GM12878 (cell line): ENCODE measurements around the gene SMPDL3B. TPM values are rescaled to one million over a fixed set of nuclear protein-coding genes. Genes with fewer than 3 reads are reported as not detected.

Experiments used
- BHLHE40 ChIP-seq, 2 experiments: fragments of 450-650 bp in 1 of 2; IDR thresholded peaks; 2 replicates each; pipeline ENCODE4 v1.6.1; 2011 to 2017; ENCODE audit warnings: low read depth in 2 of 2, borderline replicate concordance in 1 of 2, improper control_type of control experiment in 1 of 2, low read length in 1 of 2, mild to moderate bottlenecking in 1 of 2
- CREM ChIP-seq: IDR thresholded peaks from 2 replicates; pipeline ENCODE4 v1.6.1; 2014; ENCODE audit warnings: antibody characterized with exemption, low read depth
- DPF2 ChIP-seq: fragments of 450-650 bp; IDR thresholded peaks from 2 replicates; pipeline ENCODE4 v1.6.1; 2017; ENCODE audit warnings: mild to moderate bottlenecking
- FOS ChIP-seq: IDR thresholded peaks from 3 replicates; pipeline ENCODE4 v1.6.1; 2011; ENCODE audit warnings: borderline replicate concordance; ENCODE audit not compliant: insufficient read length; ENCODE audit errors: extremely low read depth
- MLLT1 ChIP-seq: fragments of 450-650 bp; IDR thresholded peaks from 2 replicates; pipeline ENCODE4 v1.6.1; 2016; ENCODE audit warnings: mild to moderate bottlenecking
- NBN ChIP-seq: fragments of 450-650 bp; IDR thresholded peaks from 2 replicates; pipeline ENCODE4 v1.6.1; 2016
- NFYA ChIP-seq: IDR thresholded peaks from 2 replicates; pipeline ENCODE4 v1.6.1; 2011; ENCODE audit warnings: low read depth, mild to moderate bottlenecking, low read length, improper control_type of control experiment, borderline replicate concordance
- SMARCA5 ChIP-seq: fragments of 450-650 bp; IDR thresholded peaks from 2 replicates; pipeline ENCODE4 v1.6.1; 2017; ENCODE audit warnings: mild to moderate bottlenecking
- polyA plus RNA-seq, 11 experiments: library from polyadenylated mRNA; depleted of rRNA in 4 of 11; unstranded in 6 of 11; stranded (reverse) in 5 of 11; fragments of >200 nt; fragmentation: Nextera tagmentation in 4 of 11; fragmentation: Illumina TruSeq in 1 of 11; extraction: Ambion mirVana in 4 of 11; extraction: Trizol in 1 of 11; gene quantifications; 1 replicate in 1 of 11; 2 replicates in 10 of 11; pipeline versions ENCODE4 v1.2.1 to v1.2.3, GENCODE V29; 2011 to 2016; ENCODE audit warnings: inconsistent platforms in 2 of 11, missing spikeins in 2 of 11, low read depth in 1 of 11
- total RNA-seq, 4 experiments: library from RNA; depleted of rRNA in 3 of 4; stranded (reverse); fragments of >200 nt in 3 of 4; fragmentation: Illumina TruSeq in 1 of 4; extraction: Trizol in 1 of 4; gene quantifications; 2 replicates each; pipeline versions ENCODE4 v1.2.1 to v1.2.3, GENCODE V29; 2013 to 2021
- TF ChIP-seq, protein P1 (sequence below): IDR thresholded peaks from 2 replicates; pipeline ENCODE4 v1.6.1; 2012; ENCODE audit warnings: low read depth, low read length, improper control_type of control experiment
- TF ChIP-seq, protein P2 (sequence below): IDR thresholded peaks from 2 replicates; pipeline ENCODE4 v1.6.1; 2011; ENCODE audit warnings: mild to moderate bottlenecking, low read depth, low read length, moderate library complexity; ENCODE audit not compliant: insufficient replicate concordance
- TF ChIP-seq, protein P3 (sequence below): fragments of 450-650 bp; IDR thresholded peaks from 2 replicates; pipeline ENCODE4 v1.6.1; 2017; ENCODE audit warnings: low read depth, mild to moderate bottlenecking, moderate library complexity

SMPDL3B gene
- total and polyA plus RNA-seq, 10 of the 15 experiments (the other 5 are each of a cell fraction or from before 2014, with no cell fraction given): 0.56 to 2.7 (median 1.0) TPM

DNA sequence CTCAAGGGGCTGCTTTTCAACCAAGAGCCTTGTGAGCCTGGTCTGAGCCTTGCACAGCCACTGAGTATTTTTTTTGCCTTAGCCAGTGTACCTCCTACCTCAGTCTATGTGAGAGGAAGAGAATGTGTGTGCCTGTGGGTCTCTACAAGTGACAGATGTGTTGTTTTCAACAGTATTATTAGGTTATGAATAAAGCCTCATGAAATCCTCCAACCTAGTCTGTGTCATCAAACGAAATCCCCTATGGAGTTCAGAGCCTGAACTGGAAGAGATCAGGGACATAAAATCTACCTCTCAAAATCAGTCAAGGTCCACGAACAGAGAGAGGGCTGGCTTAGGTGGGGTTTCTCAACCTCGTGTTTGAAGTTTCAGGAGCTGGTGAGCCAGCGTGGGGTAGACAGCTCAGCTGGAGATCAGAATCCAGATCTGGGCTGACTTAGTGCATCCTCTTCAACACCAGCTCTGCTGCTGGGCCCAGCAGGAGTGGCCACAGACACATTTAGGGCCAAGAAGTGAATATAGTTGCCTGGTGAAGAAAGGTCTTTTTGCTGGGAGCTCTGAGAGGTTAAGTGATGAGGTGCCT is 33.2 kb downstream of the SMPDL3B start (continued):
- TF ChIP-seq BHLHE40 (IDR thresholded peaks at IDR 0.05; ENCODE audit: borderline replicate concordance in 1 of 2, low read depth in 2 of 2, low read length in 1 of 2) (no peak), NFYA (no peak), DPF2 (no peak), MLLT1 (no peak), SMARCA5 (no peak), CREM (no peak), NBN (no peak), FOS (no peak)
- TF ChIP-seq, protein P1, sequence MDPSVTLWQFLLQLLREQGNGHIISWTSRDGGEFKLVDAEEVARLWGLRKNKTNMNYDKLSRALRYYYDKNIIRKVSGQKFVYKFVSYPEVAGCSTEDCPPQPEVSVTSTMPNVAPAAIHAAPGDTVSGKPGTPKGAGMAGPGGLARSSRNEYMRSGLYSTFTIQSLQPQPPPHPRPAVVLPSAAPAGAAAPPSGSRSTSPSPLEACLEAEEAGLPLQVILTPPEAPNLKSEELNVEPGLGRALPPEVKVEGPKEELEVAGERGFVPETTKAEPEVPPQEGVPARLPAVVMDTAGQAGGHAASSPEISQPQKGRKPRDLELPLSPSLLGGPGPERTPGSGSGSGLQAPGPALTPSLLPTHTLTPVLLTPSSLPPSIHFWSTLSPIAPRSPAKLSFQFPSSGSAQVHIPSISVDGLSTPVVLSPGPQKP: no peak
- TF ChIP-seq, protein P2, sequence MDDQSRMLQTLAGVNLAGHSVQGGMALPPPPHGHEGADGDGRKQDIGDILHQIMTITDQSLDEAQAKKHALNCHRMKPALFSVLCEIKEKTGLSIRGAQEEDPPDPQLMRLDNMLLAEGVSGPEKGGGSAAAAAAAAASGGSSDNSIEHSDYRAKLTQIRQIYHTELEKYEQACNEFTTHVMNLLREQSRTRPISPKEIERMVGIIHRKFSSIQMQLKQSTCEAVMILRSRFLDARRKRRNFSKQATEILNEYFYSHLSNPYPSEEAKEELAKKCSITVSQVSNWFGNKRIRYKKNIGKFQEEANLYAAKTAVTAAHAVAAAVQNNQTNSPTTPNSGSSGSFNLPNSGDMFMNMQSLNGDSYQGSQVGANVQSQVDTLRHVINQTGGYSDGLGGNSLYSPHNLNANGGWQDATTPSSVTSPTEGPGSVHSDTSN: no peak
- TF ChIP-seq, protein P3, sequence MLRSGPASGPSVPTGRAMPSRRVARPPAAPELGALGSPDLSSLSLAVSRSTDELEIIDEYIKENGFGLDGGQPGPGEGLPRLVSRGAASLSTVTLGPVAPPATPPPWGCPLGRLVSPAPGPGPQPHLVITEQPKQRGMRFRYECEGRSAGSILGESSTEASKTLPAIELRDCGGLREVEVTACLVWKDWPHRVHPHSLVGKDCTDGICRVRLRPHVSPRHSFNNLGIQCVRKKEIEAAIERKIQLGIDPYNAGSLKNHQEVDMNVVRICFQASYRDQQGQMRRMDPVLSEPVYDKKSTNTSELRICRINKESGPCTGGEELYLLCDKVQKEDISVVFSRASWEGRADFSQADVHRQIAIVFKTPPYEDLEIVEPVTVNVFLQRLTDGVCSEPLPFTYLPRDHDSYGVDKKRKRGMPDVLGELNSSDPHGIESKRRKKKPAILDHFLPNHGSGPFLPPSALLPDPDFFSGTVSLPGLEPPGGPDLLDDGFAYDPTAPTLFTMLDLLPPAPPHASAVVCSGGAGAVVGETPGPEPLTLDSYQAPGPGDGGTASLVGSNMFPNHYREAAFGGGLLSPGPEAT: no peak
